ENCODE data around the gene RCOR1.

Gene RCOR1

DNA sequence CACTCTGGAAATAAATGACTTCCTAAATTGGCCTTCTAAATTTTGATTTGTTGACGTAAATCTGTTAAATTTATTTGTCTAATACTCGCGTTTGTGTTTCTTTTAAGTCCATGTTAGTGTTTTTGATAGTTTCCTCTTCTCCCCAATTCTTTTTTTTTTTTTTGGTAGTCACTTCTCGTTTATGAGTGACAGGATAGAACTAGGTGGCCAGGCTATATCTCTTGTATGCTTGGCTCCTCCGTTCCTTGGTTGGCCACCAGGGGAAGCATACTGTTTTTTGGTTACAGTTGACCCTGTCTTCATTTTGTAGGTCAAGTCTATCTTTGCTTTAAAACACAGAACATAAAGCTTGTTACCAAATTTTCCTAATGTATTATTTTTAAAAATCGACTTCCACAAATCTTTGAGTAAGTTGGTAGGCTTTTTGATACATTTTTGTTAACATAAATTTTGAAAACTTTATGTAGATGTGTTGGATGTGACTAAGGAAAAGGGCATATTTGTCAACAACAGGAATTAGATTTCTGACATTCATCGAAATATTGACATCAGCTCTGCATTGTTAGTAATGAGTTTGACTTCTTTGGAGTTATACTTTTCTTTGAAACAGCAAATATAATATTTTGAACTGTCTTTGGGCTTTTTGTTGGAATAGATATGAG lies 2.2 kb downstream of the RCOR1 start:
- Histone ChIP-seq H3K9ac (no peak overlapping the region), H3K36me3 (ENCODE audit: insufficient read depth) (no peaks in the 10 kb centered on the region), H3K4me1 (ENCODE audit: low read depth, poor library complexity, severe bottlenecking) (peaks cover 21% of the 10 kb centered on the region), H3K79me2 (ENCODE audit: insufficient read depth, low read depth) (peaks cover 28% of the 10 kb centered on the region; the same call in 1 of the 2 replicates), H3K4me3 (IDR thresholded peaks at IDR 0.05; ENCODE audit: insufficient read depth, low read depth, low read length) (no peak overlapping the region), H4K20me1 (ENCODE audit: insufficient read depth) (no peaks in the 10 kb centered on the region), H2AFZ (ENCODE audit: low read depth) (no peak overlapping the region), H3K4me2 (peak overlapping the region; percentile 58), H3K27ac (no peak overlapping the region; the same call in 1 of the 2 replicates), H3K27me3 (ENCODE audit: insufficient read depth, low read depth) (no peaks in the 10 kb centered on the region)
- TF ChIP-seq CTCF (conservative IDR thresholded peaks at IDR 0.05; ENCODE audit: low read depth, low read length): peak; percentile 83

- H3K27me3 ChIP-seq (ENCODE audit: insufficient read depth, low read depth): no peaks in the 10 kb centered on the region
- no peaks in the 10 kb centered on the region for H4K20me1 ChIP-seq (ENCODE audit: insufficient read depth)
- H3K27ac ChIP-seq: no peak overlapping the region
- no peaks in the 10 kb centered on the region for H3K36me3 ChIP-seq (ENCODE audit: insufficient read depth)
- no peak overlapping the region for H3K4me2 ChIP-seq
- no peak overlapping the region for H2AFZ ChIP-seq (ENCODE audit: low read depth)
- H3K4me3 ChIP-seq (IDR thresholded peaks at IDR 0.05; ENCODE audit: insufficient read depth, low read depth, low read length): no peak overlapping the region
- no peak for TF ChIP-seq CTCF (conservative IDR thresholded peaks at IDR 0.05; ENCODE audit: low read depth, low read length)
- peaks cover 34% of the 10 kb centered on the region; the same call in 1 of the 2 replicates for H3K79me2 ChIP-seq (ENCODE audit: insufficient read depth, low read depth)
- H3K9ac ChIP-seq: no peak overlapping the region
- peaks cover 11% of the 10 kb centered on the region for H3K4me1 ChIP-seq (ENCODE audit: low read depth, poor library complexity, severe bottlenecking)
These were observed 9.0 kb downstream of the RCOR1 start for GRCh38 chr14:102601378-102601925.

- Histone ChIP-seq H3K4me2 (no peak overlapping the region), H3K27ac (no peak overlapping the region), H3K9ac (no peak overlapping the region), H3K79me2 (ENCODE audit: insufficient read depth, low read depth) (peaks cover 43% of the 10 kb centered on the region; the same call in 1 of the 2 replicates), H2AFZ (ENCODE audit: low read depth) (no peak overlapping the region), H4K20me1 (ENCODE audit: insufficient read depth) (no peaks in the 10 kb centered on the region), H3K27me3 (ENCODE audit: insufficient read depth, low read depth) (no peaks in the 10 kb centered on the region), H3K36me3 (ENCODE audit: insufficient read depth) (no peaks in the 10 kb centered on the region), H3K4me1 (ENCODE audit: low read depth, poor library complexity, severe bottlenecking) (peaks cover 18% of the 10 kb centered on the region), H3K4me3 (IDR thresholded peaks at IDR 0.05; ENCODE audit: insufficient read depth, low read depth, low read length) (no peak overlapping the region)
- TF ChIP-seq CTCF (conservative IDR thresholded peaks at IDR 0.05; ENCODE audit: low read depth, low read length): no peak
These were observed 10.2 kb downstream of the RCOR1 start for GRCh38 chr14:102602421-102603292.

DNA sequence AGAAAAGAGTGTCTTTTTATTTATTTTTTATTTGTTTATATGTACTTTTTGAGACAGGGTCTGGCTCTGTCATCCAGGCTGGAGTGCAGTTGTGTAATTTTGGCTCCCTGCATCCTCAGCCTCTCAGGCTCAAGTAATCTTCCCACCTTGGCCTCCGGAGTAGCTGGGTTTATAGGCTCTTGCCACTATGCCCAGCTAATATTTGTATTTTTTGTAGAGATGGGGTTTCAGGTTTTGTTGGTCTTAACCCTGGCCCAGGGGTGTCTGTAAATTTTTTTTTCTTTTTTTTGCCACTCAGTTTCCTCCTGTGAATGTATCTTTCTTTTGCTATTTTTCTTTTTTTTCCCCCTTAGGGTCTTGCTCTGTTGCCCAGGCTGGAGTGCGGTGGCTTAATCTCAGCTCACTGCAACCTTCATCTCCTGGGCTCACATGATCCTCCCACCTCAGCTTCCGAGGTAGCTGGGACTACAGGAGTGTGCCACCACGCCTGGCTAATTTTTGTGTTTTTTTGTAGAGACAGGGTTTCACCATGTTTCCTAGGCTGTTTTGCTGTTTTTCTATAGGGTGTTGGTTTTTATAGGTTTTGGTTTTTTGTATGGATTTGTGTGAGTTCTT lies 11.0 kb downstream of the RCOR1 start:
- Histone ChIP-seq H3K79me2 (ENCODE audit: insufficient read depth, low read depth) (peaks cover 50% of the 10 kb centered on the region; the same call in 1 of the 2 replicates), H4K20me1 (ENCODE audit: insufficient read depth) (no peaks in the 10 kb centered on the region), H3K4me2 (no peak overlapping the region), H3K4me3 (IDR thresholded peaks at IDR 0.05; ENCODE audit: insufficient read depth, low read depth, low read length) (no peak overlapping the region), H3K36me3 (ENCODE audit: insufficient read depth) (no peaks in the 10 kb centered on the region), H3K9ac (no peak overlapping the region), H3K27me3 (ENCODE audit: insufficient read depth, low read depth) (no peaks in the 10 kb centered on the region), H3K27ac (no peak overlapping the region), H3K4me1 (ENCODE audit: low read depth, poor library complexity, severe bottlenecking) (peaks cover 20% of the 10 kb centered on the region), H2AFZ (ENCODE audit: low read depth) (no peak overlapping the region)
- no peak for TF ChIP-seq CTCF (conservative IDR thresholded peaks at IDR 0.05; ENCODE audit: low read depth, low read length)

All from KMS-11 (cell line).